A673 (cell line): ENCODE measurements around the gene GCC2. TPM values are rescaled to one million over a fixed set of nuclear protein-coding genes. Genes with fewer than 3 reads are reported as not detected.

Experiments used
- BruUV-seq: library from RNA; stranded (reverse); fragments of 400-500 nt; replicated peaks from 2 replicates; lab custom pipeline; 2021; lab: Mats Ljungman, UMichigan
- CTCF ChIA-PET: fragments of 300-600 bp; sonication (Branson Sonifier 250); formaldehyde crosslinking; loops from one replicate; lab custom pipeline; 2022; ENCODE audit warnings: antibody characterized with exemption; lab: Charles Lee
- POLR2A ChIA-PET: fragments of 300-600 bp; sonication (Branson Sonifier 250); formaldehyde crosslinking; loops from one replicate; lab custom pipeline; 2022; ENCODE audit warnings: antibody characterized with exemption; ENCODE audit not compliant: low non-redundant PET; lab: Charles Lee
- DNase-seq: peaks from one replicate; pipeline ENCODE4 v3.0.0-alpha.2; 2015; ENCODE audit warnings: low spot score
- H3K27ac ChIP-seq: fragments of 200-600 bp; sonication (generic); 2 replicates; pipeline ENCODE4 v1.5.1; 2016; ENCODE audit warnings: mixed run types, low read depth, mild to moderate bottlenecking, mixed read lengths, antibody characterized with exemption, low read length; ENCODE audit not compliant: poor library complexity, severe bottlenecking
- H3K27me3 ChIP-seq: fragments of 200-600 bp; sonication (generic); replicated peaks from 2 replicates; pipeline ENCODE4 v1.6.1; 2017; ENCODE audit warnings: mixed run types, low read depth, mild to moderate bottlenecking, mixed read lengths, antibody characterized with exemption, low read length; ENCODE audit not compliant: insufficient read depth, poor library complexity
- H3K36me3 ChIP-seq: fragments of 200-600 bp; sonication (generic); 2 replicates; pipeline ENCODE4 v1.6.1; 2016; ENCODE audit warnings: mixed run types, mild to moderate bottlenecking, mixed read lengths, antibody characterized with exemption, low read length; ENCODE audit not compliant: insufficient read depth, poor library complexity, severe bottlenecking
- H3K4me1 ChIP-seq: fragments of 200-600 bp; sonication (generic); 2 replicates; pipeline ENCODE4 v1.6.1; 2017; ENCODE audit warnings: mixed run types, mild to moderate bottlenecking, mixed read lengths, antibody characterized with exemption, low read length; ENCODE audit not compliant: insufficient read depth, poor library complexity, severe bottlenecking
- H3K4me3 ChIP-seq: fragments of 200-600 bp; sonication (generic); 2 replicates; pipeline ENCODE4 v1.5.1; 2016; ENCODE audit warnings: low read depth, mixed run types, mild to moderate bottlenecking, mixed read lengths, low read length; ENCODE audit not compliant: poor library complexity, severe bottlenecking
- H3K9me3 ChIP-seq: fragments of 200-600 bp; sonication (generic); 2 replicates; pipeline ENCODE4 v1.6.1; 2016; ENCODE audit warnings: mixed run types, low read depth, mild to moderate bottlenecking, mixed read lengths, antibody characterized with exemption, low read length; ENCODE audit not compliant: poor library complexity, severe bottlenecking
- EZH2 ChIP-seq: fragments of 200-600 bp; sonication (generic); IDR thresholded peaks from 2 replicates; pipeline ENCODE4 v1.6.1; 2017; ENCODE audit warnings: borderline replicate concordance, low read depth, mild to moderate bottlenecking, mixed read lengths, antibody characterized with exemption, low read length; ENCODE audit not compliant: poor library complexity, severe bottlenecking
- intact Hi-C: fragments of 100-400 bp; cut with micrococcal nuclease; formaldehyde crosslinking; loops from one replicate; pipeline ENCODE4 v1.10.0; 2022; ENCODE audit not compliant: unreplicated experiment
- total RNA-seq: library from RNA; stranded (reverse); gene quantifications from 2 replicates; pipeline ENCODE4 v1.2.3, GENCODE V29; 2021
- TF ChIP-seq, protein P1 (sequence below): fragments of 300-800, 200-600 bp; sonication (generic); conservative IDR thresholded peaks from 2 replicates; pipeline ENCODE4 v1.5.1; 2017; ENCODE audit warnings: low read depth, mild to moderate bottlenecking, antibody characterized with exemption, low read length, moderate library complexity, mixed read lengths

GCC2 gene
- total RNA-seq, 1 experiment from 2014 or later: 25.4 TPM

DNA sequence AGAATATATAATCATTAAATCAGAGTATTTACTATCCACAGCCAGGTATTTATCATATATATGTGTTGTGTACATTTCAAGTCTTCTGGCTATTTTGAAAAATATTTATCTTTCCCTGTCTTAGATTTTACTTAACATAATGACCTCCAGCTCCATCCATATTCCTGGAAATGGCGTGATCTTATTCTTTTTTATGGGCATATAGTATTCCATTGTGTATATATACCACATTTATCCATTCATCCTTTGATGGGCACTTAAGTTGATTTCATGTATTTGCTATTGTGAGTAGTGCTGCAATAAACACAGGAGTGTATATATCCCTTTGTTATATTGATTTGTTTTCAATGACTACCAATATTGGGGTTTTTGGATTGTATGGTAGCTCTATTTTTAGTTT is 6.6 kb downstream of the GCC2 start:
- intact Hi-C loops: no loop called here

DNA sequence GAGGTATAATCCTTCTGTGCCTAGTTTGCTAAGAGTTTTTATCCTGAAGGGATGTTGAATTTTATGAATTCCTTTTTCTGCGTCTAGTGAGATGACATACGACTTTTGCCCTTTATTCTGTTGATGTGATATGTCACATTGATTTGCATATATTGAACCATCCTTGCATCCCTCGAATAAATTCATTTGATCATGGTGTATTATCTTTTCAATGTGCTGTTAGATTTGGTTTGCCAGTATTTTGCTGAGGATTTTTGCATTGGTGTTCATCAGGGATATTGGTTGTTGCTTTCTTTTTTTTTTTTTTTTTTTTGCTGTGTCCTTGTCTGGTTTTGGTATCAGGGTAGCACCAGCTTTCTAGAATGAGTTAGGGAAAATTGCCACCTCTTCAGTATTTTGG is 9.1 kb downstream of the GCC2 start:
- H3K27ac ChIP-seq: no peak overlapping the region
- CTCF ChIA-PET: no interaction called here
- no peaks in the 10 kb centered on the region for H3K4me1 ChIP-seq
- intact Hi-C loops: no loop called here
- no peak for TF ChIP-seq EZH2
- TF ChIP-seq, protein P1, sequence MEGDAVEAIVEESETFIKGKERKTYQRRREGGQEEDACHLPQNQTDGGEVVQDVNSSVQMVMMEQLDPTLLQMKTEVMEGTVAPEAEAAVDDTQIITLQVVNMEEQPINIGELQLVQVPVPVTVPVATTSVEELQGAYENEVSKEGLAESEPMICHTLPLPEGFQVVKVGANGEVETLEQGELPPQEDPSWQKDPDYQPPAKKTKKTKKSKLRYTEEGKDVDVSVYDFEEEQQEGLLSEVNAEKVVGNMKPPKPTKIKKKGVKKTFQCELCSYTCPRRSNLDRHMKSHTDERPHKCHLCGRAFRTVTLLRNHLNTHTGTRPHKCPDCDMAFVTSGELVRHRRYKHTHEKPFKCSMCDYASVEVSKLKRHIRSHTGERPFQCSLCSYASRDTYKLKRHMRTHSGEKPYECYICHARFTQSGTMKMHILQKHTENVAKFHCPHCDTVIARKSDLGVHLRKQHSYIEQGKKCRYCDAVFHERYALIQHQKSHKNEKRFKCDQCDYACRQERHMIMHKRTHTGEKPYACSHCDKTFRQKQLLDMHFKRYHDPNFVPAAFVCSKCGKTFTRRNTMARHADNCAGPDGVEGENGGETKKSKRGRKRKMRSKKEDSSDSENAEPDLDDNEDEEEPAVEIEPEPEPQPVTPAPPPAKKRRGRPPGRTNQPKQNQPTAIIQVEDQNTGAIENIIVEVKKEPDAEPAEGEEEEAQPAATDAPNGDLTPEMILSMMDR: no peak
- no peak overlapping the region for H3K4me3 ChIP-seq
- DNase-seq: no peak
- BruUV-seq: no TSS peak
- no peaks in the 10 kb centered on the region for H3K27me3 ChIP-seq
- POLR2A ChIA-PET: no interaction called here
- H3K36me3 ChIP-seq: peaks cover 29% of the 10 kb centered on the region
- no peaks in the 10 kb centered on the region for H3K9me3 ChIP-seq

More for the DNA sequence above, 6.6 kb downstream of the GCC2 start:
- no peak for DNase-seq
- Histone ChIP-seq H3K9me3 (no peaks in the 10 kb centered on the region), H3K4me3 (no peak overlapping the region), H3K36me3 (peaks cover 31% of the 10 kb centered on the region), H3K27ac (no peak overlapping the region), H3K27me3 (no peaks in the 10 kb centered on the region), H3K4me1 (no peaks in the 10 kb centered on the region)
- BruUV-seq: no TSS peak
- ChIA-PET POLR2A (interaction anchor here (0.6 kb wide), 1 partner anchor 661 kb away, joined by 3 read pairs; no protein-coding TSS in a partner anchor), CTCF (no interaction called here)
- TF ChIP-seq, protein P1: no peak
- no peak for TF ChIP-seq EZH2

DNA sequence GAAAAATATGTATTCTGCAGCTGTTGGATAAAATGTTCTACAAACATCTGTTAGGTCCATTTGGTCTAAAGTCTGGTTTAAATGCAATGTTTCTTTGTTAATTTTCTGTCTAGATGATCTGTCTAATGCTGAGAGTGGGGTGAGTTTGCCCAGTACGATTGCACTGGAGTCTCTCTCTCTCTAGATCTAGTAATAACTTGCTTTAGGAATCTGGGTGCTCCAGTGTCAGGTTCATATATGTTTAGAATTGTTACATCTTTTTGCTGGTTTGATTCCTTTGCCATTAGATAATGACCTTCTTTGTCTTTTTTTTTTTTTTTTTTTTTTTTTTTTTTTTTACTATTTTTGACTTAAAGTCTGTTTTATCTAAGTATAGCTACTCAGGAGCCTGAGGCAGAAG is 10.4 kb downstream of the GCC2 start:
- Histone ChIP-seq H3K4me3 (no peak overlapping the region), H3K27me3 (no peaks in the 10 kb centered on the region), H3K27ac (no peak overlapping the region), H3K9me3 (no peaks in the 10 kb centered on the region), H3K4me1 (no peaks in the 10 kb centered on the region), H3K36me3 (peaks cover 27% of the 10 kb centered on the region)
- intact Hi-C loops: no loop called here
- ChIA-PET CTCF (no interaction called here), POLR2A (no interaction called here)
- DNase-seq: no peak
- no peak for TF ChIP-seq EZH2
- BruUV-seq: no TSS peak

DNA sequence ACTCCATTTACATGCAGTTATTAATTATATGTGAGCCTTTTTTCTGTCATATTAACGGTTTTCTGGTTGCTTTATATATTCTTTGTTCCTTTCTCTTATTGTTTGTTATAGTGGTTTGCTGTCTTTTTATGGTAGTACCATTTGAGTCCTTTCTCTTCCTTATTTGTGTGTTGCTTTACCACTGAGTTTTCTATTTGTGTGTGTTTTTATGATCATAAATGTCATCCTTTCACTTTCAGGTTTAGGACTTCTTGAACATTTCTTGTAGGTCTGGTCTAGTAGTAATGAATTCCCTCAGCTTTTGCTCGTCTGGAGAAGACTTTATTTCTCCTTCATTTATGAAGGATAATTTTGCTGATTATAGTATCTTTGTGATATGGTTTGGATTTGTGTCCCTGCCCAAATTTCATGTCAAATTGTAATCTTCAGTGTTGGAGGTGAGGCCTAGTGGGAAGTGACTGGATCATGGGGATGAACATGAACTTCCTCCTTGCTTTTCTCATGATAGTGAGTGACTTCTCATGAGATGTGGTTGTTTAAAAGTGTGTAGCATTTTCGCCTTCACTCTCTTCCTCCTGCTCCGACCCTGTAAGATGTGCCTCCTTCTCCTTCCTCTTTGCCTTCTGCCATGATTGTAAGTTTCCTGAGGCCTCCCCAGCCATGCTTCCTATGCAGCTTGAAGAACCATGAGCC is 11.5 kb downstream of the GCC2 start:
- Histone ChIP-seq H3K4me1 (no peaks in the 10 kb centered on the region), H3K27me3 (no peaks in the 10 kb centered on the region), H3K4me3 (no peak overlapping the region), H3K27ac (no peak overlapping the region), H3K36me3 (peaks cover 24% of the 10 kb centered on the region), H3K9me3 (no peaks in the 10 kb centered on the region)
- intact Hi-C loops: no loop called here
- TF ChIP-seq, protein P1: no peak
- TF ChIP-seq EZH2: no peak
- CTCF ChIA-PET: no interaction called here
- BruUV-seq: no TSS peak
- POLR2A ChIA-PET: no interaction called here
- no peak for DNase-seq
